ENCODE measurements around the gene USF2. TPM values are rescaled to one million over a fixed set of nuclear protein-coding genes. Genes with fewer than 3 reads are reported as not detected.

The USF2 gene
- total RNA-seq, 1 donor from 2014 or later = 137 TPM

Other genes with a start within 250 kb of the USF2 start
- gene SCN1B, start 238.5 kb upstream of the USF2 start, total RNA-seq = 13.8 TPM
- 1.1 TPM for gene HPN, start 227.2 kb upstream of the USF2 start, total RNA-seq
- gene FXYD3, start 153.1 kb upstream of the USF2 start, total RNA-seq = 24.1 TPM
- gene LGI4, start 133.9 kb upstream of the USF2 start, total RNA-seq = 244 TPM
- 460 TPM for gene FXYD1, start 130.1 kb upstream of the USF2 start, total RNA-seq
- 5.5 TPM for gene FXYD7, start 125.7 kb upstream of the USF2 start, total RNA-seq
- 92.9 TPM for gene FXYD5, start 114.2 kb upstream of the USF2 start, total RNA-seq
- gene FAM187B, start 40.2 kb upstream of the USF2 start, total RNA-seq = 0.31 TPM
- gene LSR, start 20.0 kb upstream of the USF2 start, total RNA-seq = 9.3 TPM
- gene HAMP, start 13.6 kb downstream of the USF2 start, total RNA-seq = 8.9 TPM
- 82.2 TPM for gene MAG, start 23.2 kb downstream of the USF2 start, total RNA-seq
- gene CD22, start 60.2 kb downstream of the USF2 start, total RNA-seq = 23.8 TPM
- not detected for gene FFAR1, start 78.9 kb downstream of the USF2 start, total RNA-seq
- gene FFAR3, start 89.5 kb downstream of the USF2 start, total RNA-seq = 0.76 TPM
- 0.58 TPM for gene GPR42, start 102.1 kb downstream of the USF2 start, total RNA-seq
- 4.5 TPM for gene FFAR2, start 179.3 kb downstream of the USF2 start, total RNA-seq
- gene KRTDAP, start 221.5 kb downstream of the USF2 start, total RNA-seq = not detected
- gene DMKN, start 244.7 kb downstream of the USF2 start, total RNA-seq = 26.5 TPM

Data from sciatic nerve (tissue), 1 donor.